HG03575 (cell line): ENCODE data around the gene AP1G2.
"Not testable (repeated sequence)": the region's sequence is repeated elsewhere in the genome, so short reads cannot be mapped to it uniquely, and the experiment has no call there.

ENCODE experiments used
- ATAC-seq: cut with Tn5 transposase; IDR thresholded peaks from one replicate; pipeline ENCODE4 v1.9.1; 2021; ENCODE audit not compliant: unreplicated experiment, insufficient number of reproducible peaks, low FRiP score; ENCODE audit errors: extremely low read depth

The AP1G2 gene

DNA sequence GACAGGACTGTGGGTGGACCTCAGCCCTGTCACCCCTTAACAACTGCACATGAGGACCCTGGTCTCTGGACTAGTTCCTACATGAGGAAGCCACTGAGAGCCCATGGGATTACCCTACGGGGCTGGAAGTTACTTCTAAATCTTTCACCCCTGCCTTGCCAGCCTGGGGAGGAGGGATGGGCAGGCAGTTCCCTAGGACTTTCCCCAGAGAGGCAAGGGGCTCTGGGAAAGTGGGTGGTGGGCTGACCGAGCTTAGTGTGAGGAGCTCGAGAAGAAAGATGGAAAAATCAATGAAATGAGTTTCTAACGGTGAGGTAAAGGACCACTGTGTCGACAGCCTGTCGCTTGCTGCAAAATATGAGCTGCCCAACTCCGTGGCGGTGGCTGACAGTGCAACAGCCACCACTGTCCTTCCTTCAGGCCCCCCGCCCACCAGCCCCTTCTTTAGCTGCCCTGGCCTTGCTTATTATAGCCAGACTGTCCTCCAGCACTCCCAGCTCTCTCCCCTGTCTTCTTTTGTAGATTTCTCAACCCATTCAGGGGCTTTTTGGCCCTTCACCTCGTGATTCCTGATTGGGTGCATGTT is 21.0 kb downstream of the AP1G2 start:
- ATAC-seq = no peak

DNA sequence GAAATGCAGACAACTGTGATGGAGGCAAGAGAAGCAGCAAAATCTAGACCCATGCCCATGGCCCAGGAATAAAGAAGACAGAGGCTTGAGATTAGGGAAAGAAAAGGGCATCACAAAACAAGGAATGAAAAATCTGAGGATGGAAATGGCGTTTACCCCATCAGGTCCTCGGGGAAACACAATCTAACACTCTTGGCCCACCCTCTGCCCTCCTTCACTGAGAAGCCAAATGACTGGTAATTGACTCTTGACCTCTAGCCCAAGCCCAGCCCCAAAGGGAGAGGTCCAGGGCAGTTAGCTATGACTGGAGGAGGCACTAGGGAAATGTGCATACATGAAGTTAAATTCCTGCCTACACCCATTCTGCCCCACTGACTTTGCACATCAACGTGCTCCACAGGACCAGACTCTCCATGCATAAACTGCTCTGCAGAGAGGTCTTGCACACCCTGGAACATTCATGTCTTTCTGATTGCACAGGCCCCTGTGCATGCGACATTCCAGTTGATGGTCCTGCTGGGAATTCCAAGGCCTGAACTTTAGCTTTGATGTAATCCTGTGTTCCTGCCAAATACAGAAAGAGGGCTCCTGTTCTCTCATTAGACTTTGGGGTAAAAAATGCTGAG is 21.7 kb downstream of the AP1G2 start:
- ATAC-seq = no peak

DNA sequence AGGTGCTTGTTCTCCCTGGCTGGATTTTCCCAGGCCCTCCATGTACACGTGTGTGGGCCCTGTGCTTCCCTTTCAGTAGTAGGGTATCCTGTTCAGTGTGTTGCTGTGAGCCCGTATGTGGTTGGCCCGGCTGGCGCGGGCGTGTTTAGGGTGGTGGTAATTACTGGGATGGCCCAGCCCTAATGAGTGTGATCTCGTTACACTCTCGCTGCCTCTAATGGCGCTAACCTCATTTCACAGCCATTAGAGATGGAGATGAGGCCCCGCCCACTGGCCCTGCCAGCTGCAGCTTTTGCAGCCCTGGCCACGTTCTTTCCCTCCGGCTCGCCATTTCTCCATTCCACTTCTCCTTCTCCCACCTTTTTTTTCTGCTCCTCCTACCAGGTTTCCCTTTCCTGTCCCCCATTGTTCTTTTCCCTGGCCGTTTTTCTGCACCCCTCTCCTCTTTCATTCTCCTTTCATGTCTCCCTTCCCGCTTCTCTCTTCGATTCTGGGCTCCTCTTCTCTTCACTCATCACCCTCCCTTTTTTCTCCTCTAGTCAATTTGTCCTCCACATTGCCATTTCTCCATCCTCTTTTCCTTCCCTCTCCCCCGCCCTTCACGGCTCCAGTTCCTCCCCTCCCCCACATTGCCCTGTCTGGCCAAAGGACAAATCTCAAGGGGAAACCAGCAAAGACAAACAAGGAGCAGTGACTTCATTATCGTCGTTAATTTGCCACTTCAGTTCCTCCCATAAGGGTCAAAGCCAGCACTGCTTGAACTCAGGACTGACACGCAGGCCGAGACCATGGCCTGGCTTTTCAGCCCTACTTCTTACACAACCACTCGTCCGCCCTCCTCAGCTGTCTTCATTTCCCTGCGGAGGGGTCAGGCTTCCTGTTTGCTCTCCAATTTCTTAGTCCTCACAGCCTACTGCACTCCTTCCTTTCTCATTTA is 22.8 kb downstream of the AP1G2 start:
- no peak for ATAC-seq

DNA sequence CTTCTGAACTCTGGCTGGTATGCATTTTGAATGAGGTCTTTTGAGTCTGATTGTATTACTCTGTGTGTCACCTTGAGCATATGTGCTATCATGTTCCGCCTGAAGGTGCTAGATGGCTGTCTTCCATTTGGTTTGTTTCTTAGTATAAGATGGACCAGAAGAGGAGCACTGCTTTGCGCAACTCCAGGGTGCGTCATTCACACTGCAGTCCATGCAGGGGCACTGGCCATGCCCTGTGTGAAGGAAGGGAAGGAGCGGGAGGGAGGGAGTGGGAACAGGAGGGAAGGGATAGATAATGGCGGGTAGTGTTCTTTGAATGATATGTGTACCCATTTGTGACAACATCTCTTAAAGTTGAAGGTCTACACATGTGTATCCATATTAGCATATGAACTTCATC is 24.2 kb downstream of the AP1G2 start:
- no peak for ATAC-seq

DNA sequence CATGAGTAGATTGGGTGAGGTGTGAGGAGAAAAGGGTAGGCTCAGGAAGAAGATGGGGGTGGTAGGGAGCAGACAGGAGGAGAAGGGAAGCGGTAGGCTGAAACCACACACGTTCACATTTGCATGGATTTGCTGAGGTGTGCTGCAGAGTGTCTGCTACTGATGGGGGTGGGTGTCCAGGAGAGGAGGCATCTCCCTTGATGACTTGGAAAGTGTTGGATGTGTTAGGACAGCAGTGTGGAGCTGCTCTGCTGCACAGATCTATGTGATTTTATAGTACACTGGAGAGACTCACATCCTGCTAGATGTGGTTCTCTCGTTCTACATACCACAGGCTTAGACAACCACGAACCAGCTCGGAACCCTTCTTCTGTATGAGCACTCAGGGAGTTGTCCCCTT is 25.3 kb downstream of the AP1G2 start:
- no peak for ATAC-seq

DNA sequence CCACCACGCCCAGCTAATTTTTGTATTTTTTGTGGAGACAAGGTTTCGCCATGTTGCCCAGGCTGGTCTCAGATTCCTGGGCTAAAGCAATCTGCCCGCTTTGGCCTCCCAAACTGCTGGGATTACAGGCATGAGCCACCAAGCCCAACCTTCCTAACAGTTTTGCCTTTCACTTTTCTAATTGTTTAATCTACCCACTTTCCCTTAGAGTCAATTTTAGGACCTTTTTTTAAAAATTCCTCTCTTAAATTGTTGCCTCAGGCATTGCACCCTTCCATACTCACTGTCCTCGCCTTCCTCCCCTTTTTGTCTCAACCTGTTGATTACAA is 27.5 kb downstream of the AP1G2 start:
- no peak for ATAC-seq

DNA sequence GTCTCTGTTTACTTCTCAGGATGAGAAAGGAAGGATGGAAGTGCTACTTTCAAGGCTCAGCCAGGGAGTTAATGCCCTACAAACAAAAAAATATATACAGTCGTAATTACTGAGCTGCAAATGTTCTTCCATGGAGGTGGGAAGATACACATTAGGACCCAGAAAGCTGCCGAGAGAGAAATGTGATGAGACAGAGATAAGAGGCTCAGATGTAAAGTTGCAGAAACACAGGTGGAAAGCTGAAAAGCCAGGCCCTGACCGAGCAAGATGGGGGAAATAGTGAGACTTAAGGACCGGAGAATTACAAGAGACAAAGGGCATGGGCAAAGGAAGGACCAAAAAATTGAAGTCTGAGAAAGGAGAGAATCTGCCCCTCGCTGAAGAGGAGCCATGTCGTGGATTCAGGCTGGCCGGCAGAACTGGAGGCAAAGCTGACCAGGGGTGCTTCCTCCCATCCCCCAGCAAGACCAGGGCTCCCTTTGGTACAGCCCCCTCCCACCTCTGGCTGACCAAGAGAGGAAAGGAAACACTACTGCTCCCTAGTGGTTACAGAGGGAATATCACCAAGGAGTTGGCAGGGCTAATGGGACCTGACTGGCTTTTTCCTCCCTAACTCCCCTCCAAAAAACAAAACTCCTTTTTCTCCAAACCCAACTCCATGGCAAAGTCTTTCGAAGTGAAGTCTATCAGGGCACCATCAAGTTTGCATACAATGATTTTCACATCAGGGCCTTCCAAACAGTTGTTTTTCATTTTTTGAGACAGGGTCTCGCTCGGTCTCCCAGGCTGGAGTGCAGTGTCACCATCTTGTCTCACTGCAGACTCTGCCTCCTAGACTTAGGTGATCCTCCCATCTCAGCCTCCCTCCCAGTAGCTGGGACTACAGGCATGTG is 28.1 kb downstream of the AP1G2 start:
- no peak for ATAC-seq

DNA sequence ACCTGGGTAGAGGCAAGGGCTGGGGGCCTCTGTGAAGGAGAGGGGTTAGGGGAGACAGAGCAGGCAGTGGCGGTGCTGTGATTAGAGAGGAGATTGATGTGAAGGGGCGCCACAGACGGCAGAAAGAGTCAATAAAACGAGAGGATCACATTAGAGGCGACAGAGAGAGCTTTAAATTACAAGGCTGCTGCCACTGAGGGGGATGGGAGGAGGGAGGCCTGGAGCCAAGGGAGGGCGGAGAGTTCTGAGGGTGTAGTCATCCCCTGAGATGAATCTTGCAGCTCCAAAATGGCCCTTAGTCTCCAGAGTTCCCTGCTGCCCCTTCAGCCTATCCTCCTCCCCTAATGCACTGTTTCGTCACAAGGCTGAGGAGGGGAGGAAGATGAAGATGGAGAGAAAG is 28.8 kb downstream of the AP1G2 start:
- no peak for ATAC-seq

DNA sequence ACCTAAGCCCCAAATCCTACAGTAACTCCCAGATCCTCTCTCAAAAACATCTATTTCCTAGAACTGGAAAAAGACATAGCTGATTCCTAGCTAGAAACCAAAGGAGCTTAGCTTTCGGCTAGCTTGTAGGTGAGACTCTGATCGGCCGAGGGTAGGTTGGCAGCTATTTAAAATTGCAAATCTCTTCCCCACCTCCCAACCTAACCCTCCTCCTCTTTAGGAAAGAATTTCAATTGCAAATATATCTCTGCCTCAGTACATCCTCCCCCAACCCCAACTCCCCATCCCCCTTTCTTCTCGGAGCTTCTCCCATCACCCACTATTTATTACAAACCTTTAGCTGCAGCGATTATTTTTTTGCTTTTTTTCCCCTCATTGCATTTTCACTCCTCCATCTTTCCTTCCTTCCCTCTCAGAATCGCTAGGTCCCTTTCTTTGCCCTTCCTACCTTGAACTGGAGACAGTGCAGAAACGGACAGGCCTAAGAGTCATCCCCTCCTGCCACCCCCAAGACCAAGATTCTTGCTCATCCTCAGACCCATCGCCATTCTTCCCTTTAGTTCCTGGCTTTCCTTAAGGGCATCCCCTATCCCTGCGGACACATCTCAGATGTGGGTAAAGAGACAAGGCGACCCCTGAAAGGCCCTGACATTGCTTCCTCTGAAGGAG is 29.4 kb downstream of the AP1G2 start:
- ATAC-seq = no peak

DNA sequence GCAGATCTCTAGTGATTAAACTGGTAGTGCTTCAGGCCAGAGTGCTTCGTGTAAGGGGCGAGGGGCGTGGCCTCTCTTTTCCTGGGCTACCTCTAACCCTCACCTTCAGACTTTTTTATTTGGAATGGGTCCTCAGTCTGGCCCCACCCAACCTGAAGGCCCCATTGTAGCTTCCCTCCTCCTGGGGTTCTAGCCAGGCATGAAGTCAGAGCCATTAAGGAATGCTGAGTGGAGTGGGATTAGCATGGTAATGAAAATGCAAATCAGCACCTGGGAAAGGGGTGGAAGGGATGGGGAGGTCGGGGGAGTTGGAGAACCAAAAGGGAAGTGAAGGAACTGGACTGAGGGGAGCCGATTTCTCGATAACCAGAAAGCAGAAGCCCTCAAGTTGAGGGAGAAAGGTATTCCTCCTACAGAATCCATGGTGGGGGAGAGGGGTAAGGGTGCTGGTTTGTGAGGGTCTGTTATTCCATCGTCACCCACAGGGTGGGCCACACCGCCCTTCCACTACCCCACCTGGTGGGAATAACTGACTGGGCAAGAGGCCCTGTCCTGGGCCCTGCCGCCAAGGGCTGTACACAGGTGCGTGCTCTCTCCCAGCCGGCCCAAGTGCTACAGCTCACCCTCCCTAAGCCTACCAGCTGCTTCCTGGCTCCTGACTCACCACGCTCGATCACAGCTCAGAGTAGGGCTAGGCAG is 30.1 kb downstream of the AP1G2 start:
- ATAC-seq = no peak

DNA sequence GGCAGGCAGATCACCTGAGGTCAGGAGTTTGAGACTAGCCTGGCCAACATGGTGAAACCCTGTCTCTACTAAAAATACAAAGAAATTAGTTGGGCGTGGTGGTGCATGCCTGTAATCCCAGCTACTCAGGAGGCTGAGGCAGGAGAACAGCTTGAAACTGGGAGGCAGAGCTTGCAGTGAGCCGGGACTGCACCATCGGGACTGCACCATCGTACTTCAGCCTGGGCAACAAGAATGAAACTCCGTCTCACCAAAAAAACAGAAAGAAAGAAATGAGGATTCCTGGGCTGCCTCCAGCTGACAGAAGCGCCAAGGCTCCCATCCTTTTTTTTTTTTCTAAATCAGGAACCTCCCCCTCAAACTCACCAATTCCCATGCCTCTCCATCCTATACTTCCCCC is 30.7 kb downstream of the AP1G2 start:
- not testable (repeated sequence) for ATAC-seq

DNA sequence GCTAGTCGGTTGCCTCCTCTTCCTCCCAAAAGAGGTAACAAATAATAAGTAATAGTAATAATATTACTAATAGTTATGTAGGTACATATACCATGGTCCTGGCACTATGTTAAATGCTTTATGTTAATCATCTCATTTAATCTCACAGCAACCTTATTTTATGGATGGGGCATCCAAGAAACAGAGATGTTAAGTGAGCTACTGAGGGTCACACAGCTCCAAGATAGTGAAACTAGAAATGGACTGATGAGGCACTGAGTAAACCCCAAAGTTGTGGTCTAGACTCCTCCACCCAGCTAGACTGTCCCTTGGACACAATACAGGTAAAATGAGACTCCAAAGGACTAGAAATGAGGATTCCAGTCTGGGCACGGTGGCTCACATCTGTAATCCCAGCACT is 31.1 kb downstream of the AP1G2 start:
- no peak for ATAC-seq

DNA sequence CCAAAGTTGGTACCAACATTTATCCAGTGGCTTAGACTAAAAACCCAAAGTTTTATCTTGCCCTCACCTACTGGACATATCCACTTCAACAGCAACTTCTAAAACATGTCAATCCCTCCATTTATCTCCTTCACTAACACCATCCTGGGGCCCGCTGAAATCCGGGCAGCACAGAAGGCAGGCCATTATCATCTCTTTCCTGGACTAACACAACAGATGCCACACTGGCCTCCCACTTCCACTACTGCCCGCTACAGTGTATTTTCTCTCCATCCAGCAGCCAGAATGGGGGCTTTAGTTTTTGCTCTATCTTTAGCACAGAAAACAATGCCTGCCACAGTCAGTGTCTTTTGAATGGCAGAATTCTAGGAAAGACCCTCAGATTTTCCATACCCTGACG is 31.6 kb downstream of the AP1G2 start:
- ATAC-seq = no peak

DNA sequence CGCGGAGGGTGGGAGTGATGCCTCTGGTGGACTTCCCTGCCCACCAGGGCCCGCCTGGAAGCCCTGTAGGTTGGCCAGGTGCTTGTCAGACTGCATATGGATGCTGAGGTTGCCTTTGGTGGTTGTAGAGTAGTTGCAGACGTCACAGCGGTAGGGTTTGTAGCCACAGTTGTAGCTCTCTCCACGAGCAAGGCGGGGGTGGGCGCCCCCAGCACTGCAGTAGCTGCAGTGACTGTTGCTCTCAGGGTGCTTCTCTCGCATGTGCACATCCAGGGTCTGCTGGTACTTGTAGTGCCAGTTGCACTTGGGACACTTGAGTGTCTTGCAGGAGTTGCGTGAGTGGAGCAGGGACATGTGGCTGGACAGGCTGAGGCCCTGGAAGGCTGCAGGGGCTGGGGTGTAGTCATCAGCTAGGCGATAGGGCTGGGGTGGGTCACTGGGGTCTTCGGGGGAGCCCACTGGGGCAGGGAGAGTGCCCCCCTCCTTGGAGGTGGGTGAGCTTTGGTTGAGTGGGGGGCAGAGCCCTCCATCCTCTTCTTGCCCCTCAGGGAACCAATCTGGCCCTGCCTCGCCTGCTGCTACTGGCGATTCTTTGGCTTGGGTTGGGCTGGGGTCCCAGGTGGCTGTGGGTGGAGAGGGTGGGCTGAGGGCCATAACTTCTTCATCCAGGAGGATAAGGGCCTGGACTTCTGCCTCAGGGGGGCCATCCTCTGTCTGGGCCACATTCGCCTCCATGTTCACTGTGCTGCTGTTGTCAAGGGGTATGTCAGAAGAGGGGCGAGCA is 33.7 kb downstream of the AP1G2 start:
- ATAC-seq = no peak

DNA sequence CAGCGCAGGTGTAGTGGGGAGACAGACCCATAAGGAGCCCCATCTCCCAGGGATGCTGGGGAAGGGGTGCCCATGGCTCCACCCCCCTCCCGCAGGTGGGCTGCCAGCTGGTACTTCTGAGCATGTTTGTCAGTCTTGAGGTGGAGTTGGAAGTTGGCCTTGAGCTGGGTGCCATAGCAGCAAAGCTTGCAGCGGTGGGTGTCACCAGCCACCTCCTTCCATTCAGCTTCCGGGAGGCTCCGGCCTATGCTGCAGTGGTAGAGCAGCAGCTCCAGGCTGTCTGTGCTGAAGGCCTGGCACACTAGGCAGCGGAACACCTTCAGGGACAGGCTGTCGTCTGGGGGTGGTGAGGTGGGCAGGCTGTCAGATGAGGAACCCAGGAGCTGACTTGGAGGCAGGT is 34.9 kb downstream of the AP1G2 start:
- ATAC-seq = no peak

DNA sequence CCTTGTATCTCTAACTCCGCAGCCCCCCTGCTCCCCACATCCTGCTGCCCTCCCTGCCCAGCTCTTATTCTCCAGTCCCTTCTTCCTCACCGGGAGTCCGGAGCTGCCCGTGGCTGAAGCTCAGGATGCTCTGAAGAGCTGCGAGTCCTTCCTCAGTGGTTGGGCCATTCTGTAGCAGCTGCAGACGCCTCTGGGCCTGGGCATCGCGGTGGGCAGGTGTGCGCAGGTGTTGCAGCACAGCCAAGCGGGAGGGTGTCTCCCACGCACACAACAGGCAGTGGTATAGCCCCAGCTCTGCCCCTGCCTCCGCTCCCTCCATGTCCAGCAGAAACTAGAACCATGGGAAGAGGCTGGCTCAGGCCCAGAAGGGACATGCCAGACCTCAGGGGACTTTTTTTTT is 36.2 kb downstream of the AP1G2 start:
- ATAC-seq = no peak

DNA sequence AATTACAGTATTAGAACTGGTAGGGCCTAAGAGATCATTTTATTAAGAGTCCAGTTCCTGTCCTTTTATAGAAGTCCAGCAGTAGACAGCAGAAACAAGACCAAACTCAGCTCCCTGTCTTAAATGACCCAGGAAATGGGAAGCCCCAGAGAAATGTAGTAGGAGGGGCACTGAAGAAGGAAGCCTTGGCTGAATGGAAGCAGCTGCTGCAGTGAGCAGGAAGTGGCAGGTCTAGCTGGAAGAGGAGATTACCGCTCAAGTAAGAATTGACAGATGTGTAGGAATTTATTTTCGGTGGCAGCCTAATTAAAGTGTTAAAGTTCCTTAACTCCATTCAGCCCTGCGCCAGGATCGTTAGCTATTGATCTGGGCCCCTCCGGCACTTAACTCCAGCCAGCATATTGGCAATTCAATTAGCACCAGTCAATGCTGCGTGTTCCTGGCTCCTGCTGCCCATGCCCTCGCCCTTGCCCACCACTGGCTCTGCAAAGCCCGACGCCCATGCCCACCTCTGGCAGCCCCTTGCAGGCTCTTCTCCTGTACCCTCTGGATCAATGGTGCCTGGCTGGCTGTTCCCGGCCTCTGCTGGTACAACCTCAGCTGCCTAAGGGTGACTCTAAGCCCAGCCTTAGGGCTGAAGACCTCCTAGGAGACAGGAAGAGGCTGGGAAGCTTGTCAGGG is 37.1 kb downstream of the AP1G2 start:
- no peak for ATAC-seq
